HG02759 (cell line): ENCODE measurements around the gene CHD5.

ENCODE experiments used
- ATAC-seq: cut with Tn5 transposase; IDR thresholded peaks from one replicate; pipeline ENCODE4 v1.9.1; 2021; ENCODE audit warnings: mild to moderate bottlenecking, moderate library complexity; ENCODE audit not compliant: unreplicated experiment

Gene CHD5

GRCh38 chr1:6117064-6117463, 63.1 kb downstream of the CHD5 start:
- ATAC-seq: no peak

GRCh38 chr1:6116137-6116536, 64.0 kb downstream of the CHD5 start:
- no peak for ATAC-seq

GRCh38 chr1:6113745-6114144, 66.4 kb downstream of the CHD5 start:
- ATAC-seq: no peak

- no peak for ATAC-seq
Measured at GRCh38 chr1:6113116-6113515, 67.0 kb downstream of the CHD5 start.

GRCh38 chr1:6112690-6113005, 67.5 kb downstream of the CHD5 start:
- ATAC-seq: no peak

GRCh38 chr1:6111991-6112689, 68.0 kb downstream of the CHD5 start:
- ATAC-seq: no peak

GRCh38 chr1:6111571-6111970, 68.5 kb downstream of the CHD5 start:
- no peak for ATAC-seq

- no peak for ATAC-seq
Measured at GRCh38 chr1:6110326-6110725, 69.8 kb downstream of the CHD5 start.

- ATAC-seq: no peak
Measured at GRCh38 chr1:6109688-6110087, 70.4 kb downstream of the CHD5 start.

- no peak for ATAC-seq
Measured at GRCh38 chr1:6108937-6109614, 71.0 kb downstream of the CHD5 start.

GRCh38 chr1:6108476-6108875, 71.6 kb downstream of the CHD5 start:
- ATAC-seq: no peak

GRCh38 chr1:6107409-6108356, 72.4 kb downstream of the CHD5 start:
- no peak for ATAC-seq

GRCh38 chr1:6106977-6107376, 73.1 kb downstream of the CHD5 start:
- ATAC-seq: no peak

GRCh38 chr1:6106321-6106731, 73.8 kb downstream of the CHD5 start:
- no peak for ATAC-seq

- ATAC-seq: no peak
Measured at GRCh38 chr1:6105763-6106162, 74.4 kb downstream of the CHD5 start.

- no peak for ATAC-seq
Measured at GRCh38 chr1:6105218-6105679, 74.9 kb downstream of the CHD5 start.

- ATAC-seq: no peak
Measured at GRCh38 chr1:6104631-6105030, 75.5 kb downstream of the CHD5 start.

GRCh38 chr1:6103854-6104530, 76.1 kb downstream of the CHD5 start:
- no peak for ATAC-seq

GRCh38 chr1:6103111-6103853, 76.8 kb downstream of the CHD5 start:
- ATAC-seq: no peak

GRCh38 chr1:6102532-6102845, 77.6 kb downstream of the CHD5 start:
- no peak for ATAC-seq
